DMS 273 treated with DMSO at 0.1 percent for 48 hours (cell line): Measurements from ENCODE around the gene OCA2.
A peak's percentile ranks its signal among the peaks of the same experiment; 100 is the strongest.
"Not testable (repeated sequence)": the region's sequence is repeated elsewhere in the genome, so short reads cannot be mapped to it uniquely, and the experiment has no call there.

Experiments used
- DNase-seq: peaks from one replicate; lab custom pipeline; 2025; lab: John Stamatoyannopoulos, UW

OCA2 gene

GRCh38 chr15:28001641-28002040 is 97.5 kb downstream of the OCA2 start:
- no peak for DNase-seq

- DNase-seq = no peak
Measured at GRCh38 chr15:27993996-27994780, 104.9 kb downstream of the OCA2 start.

GRCh38 chr15:27993544-27993943 is 105.6 kb downstream of the OCA2 start:
- DNase-seq = no peak

GRCh38 chr15:27990521-27991515 is 108.3 kb downstream of the OCA2 start:
- DNase-seq = peak; percentile 94

- DNase-seq = no peak
Measured at GRCh38 chr15:27989838-27990237, 109.3 kb downstream of the OCA2 start.

GRCh38 chr15:27989427-27989826 is 109.7 kb downstream of the OCA2 start:
- DNase-seq = no peak

- no peak for DNase-seq
Measured at GRCh38 chr15:27985099-27985498, 114.0 kb downstream of the OCA2 start.

- no peak for DNase-seq
Measured at GRCh38 chr15:27983496-27983895, 115.6 kb downstream of the OCA2 start.

GRCh38 chr15:27977696-27978095 is 121.4 kb downstream of the OCA2 start:
- DNase-seq = no peak

- DNase-seq = no peak
Measured at GRCh38 chr15:27973886-27974285, 125.2 kb downstream of the OCA2 start.

GRCh38 chr15:27970661-27971392 is 128.3 kb downstream of the OCA2 start:
- DNase-seq = no peak

GRCh38 chr15:27967541-27967940 is 131.6 kb downstream of the OCA2 start:
- DNase-seq = no peak

GRCh38 chr15:27965546-27965945 is 133.6 kb downstream of the OCA2 start:
- DNase-seq = no peak

- DNase-seq = no peak
Measured at GRCh38 chr15:27961801-27962200, 137.3 kb downstream of the OCA2 start.

GRCh38 chr15:27958911-27959578 is 140.1 kb downstream of the OCA2 start:
- no peak for DNase-seq

- DNase-seq = no peak
Measured at GRCh38 chr15:27956285-27956684, 142.8 kb downstream of the OCA2 start.

- DNase-seq = no peak
Measured at GRCh38 chr15:27955087-27955486, 144.0 kb downstream of the OCA2 start.

- DNase-seq = not testable (repeated sequence)
Measured at GRCh38 chr15:27952593-27952992, 146.5 kb downstream of the OCA2 start.

- DNase-seq = no peak
Measured at GRCh38 chr15:27951191-27951890, 147.8 kb downstream of the OCA2 start.

- DNase-seq = no peak
Measured at GRCh38 chr15:27949089-27949488, 150.0 kb downstream of the OCA2 start.

GRCh38 chr15:27939246-27939645 is 159.9 kb downstream of the OCA2 start:
- DNase-seq = no peak
